ENCODE results near the gene POLR1E.
A peak's percentile ranks its signal among the peaks of the same experiment; 100 is the strongest.

- peak; percentile 30 for TF ChIP-seq CTCF (IDR thresholded peaks at IDR 0.05; ENCODE audit: low read depth, low read length, poor library complexity, severe bottlenecking)
- no peak for TF ChIP-seq EZH2phosphoT487 (IDR thresholded peaks at IDR 0.05; ENCODE audit: borderline replicate concordance, low read length)
Observed at GRCh38 chr9:37511016-37512010, 25.6 kb downstream of the POLR1E start.
